ENCODE data around the gene ALDH1B1. TPM values are rescaled to one million over a fixed set of nuclear protein-coding genes. Genes with fewer than 3 reads are reported as not detected.
"Not testable (repeated sequence)": the region's sequence is repeated elsewhere in the genome, so short reads cannot be mapped to it uniquely, and the experiment has no call there.

ALDH1B1 gene
- total RNA-seq, 1 experiment from 2014 or later, result 13.3 TPM

- no peaks in the 10 kb centered on the region for H3K9me3 Mint-ChIP-seq (ENCODE audit: low read depth, unreplicated experiment)
- CTCF ChIA-PET, result no interaction called here
- no peak for DNase-seq
- H3K36me3 Mint-ChIP-seq (ENCODE audit: insufficient read depth, unreplicated experiment), result no peaks in the 10 kb centered on the region
- intact Hi-C loops (cut with micrococcal nuclease; ENCODE audit: unreplicated experiment), result no loop called here
- H3K27ac Mint-ChIP-seq (ENCODE audit: unreplicated experiment), result no peak overlapping the region
- no TSS peak for BruUV-seq (replicated peaks)
- peaks cover 11% of the 10 kb centered on the region for H3K27me3 Mint-ChIP-seq (ENCODE audit: unreplicated experiment)
- H3K4me1 Mint-ChIP-seq (ENCODE audit: low read depth, unreplicated experiment), result no peaks in the 10 kb centered on the region
- TF ChIP-seq CTCF (IDR thresholded peaks at IDR 0.05; ENCODE audit: unreplicated experiment), result no peak
- no peak overlapping the region for H3K4me3 Mint-ChIP-seq (ENCODE audit: low read depth, unreplicated experiment)
These were observed 16.9 kb upstream of the ALDH1B1 start for GRCh38 chr9:38375572-38375963.

- H3K27ac Mint-ChIP-seq (ENCODE audit: unreplicated experiment), result no peak overlapping the region
- BruUV-seq (replicated peaks), result no TSS peak
These were observed 16.4 kb upstream of the ALDH1B1 start for GRCh38 chr9:38376021-38376670.

GRCh38 chr9:38377336-38378083 is 15.0 kb upstream of the ALDH1B1 start:
- peaks cover 11% of the 10 kb centered on the region for H3K27me3 Mint-ChIP-seq (ENCODE audit: unreplicated experiment)
- H3K36me3 Mint-ChIP-seq (ENCODE audit: insufficient read depth, unreplicated experiment); DNase-seq; CTCF ChIA-PET; H3K27ac Mint-ChIP-seq (ENCODE audit: unreplicated experiment); H3K9me3 Mint-ChIP-seq (ENCODE audit: low read depth, unreplicated experiment); H3K4me3 Mint-ChIP-seq (ENCODE audit: low read depth, unreplicated experiment); H3K4me1 Mint-ChIP-seq (ENCODE audit: low read depth, unreplicated experiment); BruUV-seq (replicated peaks); intact Hi-C loops (cut with micrococcal nuclease; ENCODE audit: unreplicated experiment): not testable (repeated sequence)

More at GRCh38 chr9:38376021-38376670, 16.4 kb upstream of the ALDH1B1 start:
- Mint-ChIP-seq H3K4me3 (ENCODE audit: low read depth, unreplicated experiment) (no peak overlapping the region), H3K9me3 (ENCODE audit: low read depth, unreplicated experiment) (no peaks in the 10 kb centered on the region), H3K27me3 (ENCODE audit: unreplicated experiment) (peaks cover 11% of the 10 kb centered on the region), H3K4me1 (ENCODE audit: low read depth, unreplicated experiment) (peaks cover 2% of the 10 kb centered on the region), H3K36me3 (ENCODE audit: insufficient read depth, unreplicated experiment) (no peaks in the 10 kb centered on the region)
- DNase-seq, result no peak
- intact Hi-C loops (cut with micrococcal nuclease; ENCODE audit: unreplicated experiment), result no loop called here
- TF ChIP-seq CTCF (IDR thresholded peaks at IDR 0.05; ENCODE audit: unreplicated experiment), result no peak
- CTCF ChIA-PET, result no interaction called here

GRCh38 chr9:38380230-38380871 is 12.2 kb upstream of the ALDH1B1 start:
- CTCF ChIA-PET, result no interaction called here
- DNase-seq, result no peak
- no peak overlapping the region for H3K4me3 Mint-ChIP-seq (ENCODE audit: low read depth, unreplicated experiment)
- H3K27ac Mint-ChIP-seq (ENCODE audit: unreplicated experiment), result no peak overlapping the region
- H3K36me3 Mint-ChIP-seq (ENCODE audit: insufficient read depth, unreplicated experiment), result peaks cover 3% of the 10 kb centered on the region
- H3K9me3 Mint-ChIP-seq (ENCODE audit: low read depth, unreplicated experiment), result peaks cover 4% of the 10 kb centered on the region
- H3K27me3 Mint-ChIP-seq (ENCODE audit: unreplicated experiment), result peaks cover 5% of the 10 kb centered on the region
- H3K4me1 Mint-ChIP-seq (ENCODE audit: low read depth, unreplicated experiment), result peaks cover 9% of the 10 kb centered on the region
- intact Hi-C loops (cut with micrococcal nuclease; ENCODE audit: unreplicated experiment), result no loop called here
- no peak for TF ChIP-seq CTCF (IDR thresholded peaks at IDR 0.05; ENCODE audit: unreplicated experiment)
- BruUV-seq (replicated peaks), result no TSS peak

Data from Calu3 (cell line).